Natural killer cell (primary cell): Measurements from ENCODE around the gene UROS. TPM values are rescaled to one million over a fixed set of nuclear protein-coding genes. Genes with fewer than 3 reads are reported as not detected.

Source experiments
- ATAC-seq, 3 donors: fragments of 150-1000 bp in 2 of 3; fragments of 200-7000 bp in 1 of 3; cut with Tn5 transposase; 1 replicate in 1 of 3; 2 replicates in 2 of 3; pipeline ENCODE4 v1.10.0; 2021; ENCODE audit warnings: mild to moderate bottlenecking in 2 of 3, moderate library complexity in 2 of 3
- DNase-seq, 2 donors: peaks; one replicate each; pipeline versions ENCODE4 v3.0.0 to v3.0.0-alpha.2; 2013 to 2021; ENCODE audit warnings: mixed read lengths in 1 of 2
- H3K27ac ChIP-seq: one replicate; pipeline ENCODE4 v1.5.1; 2013; ENCODE audit warnings: mild to moderate bottlenecking, low read length
- H3K27me3 ChIP-seq: one replicate; pipeline ENCODE4 v1.6.1; 2013; ENCODE audit warnings: low read length; ENCODE audit not compliant: control insufficient read depth, insufficient read depth
- H3K36me3 ChIP-seq: one replicate; pipeline ENCODE4 v1.6.1; 2013; ENCODE audit warnings: low read length; ENCODE audit not compliant: control insufficient read depth, insufficient read depth
- H3K4me1 ChIP-seq: one replicate; pipeline ENCODE4 v1.6.1; 2013; ENCODE audit warnings: low read length; ENCODE audit not compliant: control insufficient read depth, insufficient read depth
- H3K4me3 ChIP-seq: one replicate; pipeline ENCODE4 v1.5.1; 2013; ENCODE audit warnings: low read length
- H3K9me3 ChIP-seq: one replicate; pipeline ENCODE4 v1.6.1; 2013; ENCODE audit warnings: low read length; ENCODE audit not compliant: control insufficient read depth, insufficient read depth
- H3K27ac Mint-ChIP-seq, 2 donors: one replicate each; pipeline ENCODE4 v1.8.0; 2022; ENCODE audit warnings: mild to moderate bottlenecking in 2 of 2, mixed read lengths in 2 of 2, moderate library complexity in 1 of 2
- H3K27me3 Mint-ChIP-seq, 2 donors: one replicate each; pipeline ENCODE4 v1.8.0; 2022; ENCODE audit warnings: low read depth in 2 of 2, mixed read lengths in 2 of 2
- H3K36me3 Mint-ChIP-seq: one replicate; pipeline ENCODE4 v1.8.0; 2022; ENCODE audit warnings: mixed read lengths
- H3K4me1 Mint-ChIP-seq, 2 donors: one replicate each; pipeline ENCODE4 v1.8.0; 2022; ENCODE audit warnings: mixed read lengths in 2 of 2
- H3K4me3 Mint-ChIP-seq: one replicate; pipeline ENCODE4 v1.8.0; 2022; ENCODE audit warnings: mild to moderate bottlenecking, moderate library complexity, mixed read lengths
- H3K9me3 Mint-ChIP-seq, 2 donors: one replicate each; pipeline ENCODE4 v1.8.0; 2022; ENCODE audit warnings: mixed read lengths in 2 of 2
- WGBS: methylation state at CpG from one replicate; pipeline ENCODE4 v1.1.7; 2013; ENCODE audit warnings: missing lambda C conversion rate; ENCODE audit not compliant: insufficient coverage; 5-methylcytosine and 5-hydroxymethylcytosine counted together
- intact Hi-C: fragments of 100-400 bp; cut with micrococcal nuclease; formaldehyde crosslinking; loops from one replicate; pipeline ENCODE4 v1.14.2; 2022
- total RNA-seq, 4 donors: library from RNA; stranded (reverse); fragments of 120-200 nt in 1 of 4; gene quantifications; one replicate each; pipeline versions ENCODE4 v1.2.3 to v1.2.4, GENCODE V29; 2013 to 2022
- TF ChIP-seq, protein P1 (sequence below): fragments of 200-600 bp; IDR thresholded peaks from one replicate; pipeline ENCODE4 v1.8.0; 2022; ENCODE audit warnings: antibody characterized with exemption

Gene UROS
- total RNA-seq, 3 donors from 2014 or later (not counting 1 experiment from before 2014, with no cell fraction given) = 29.1 to 42.5 (median 35.2) TPM

DNA sequence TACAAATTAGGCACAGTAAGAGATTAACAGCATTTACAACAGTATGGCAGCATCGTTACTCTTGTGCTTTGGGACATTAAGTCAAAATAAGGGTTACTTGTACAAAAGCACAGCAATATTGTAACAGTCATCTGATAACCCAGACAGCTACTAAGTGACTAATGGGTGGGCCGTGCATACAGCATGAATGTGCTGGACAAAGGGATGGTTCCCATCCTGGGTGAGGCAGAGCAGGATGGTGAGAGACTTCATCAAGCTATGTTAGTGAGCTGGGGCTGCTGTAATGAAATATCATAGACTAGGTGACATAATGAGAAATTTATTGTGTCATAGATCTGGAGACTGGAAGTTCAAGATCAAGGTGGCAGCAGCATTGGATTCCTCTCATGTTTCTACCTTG lies 78.1 kb downstream of the UROS start:
- no peaks in the 10 kb centered on the region for H3K27me3 ChIP-seq
- intact Hi-C loops = no loop called here
- H3K4me3 ChIP-seq = no peak overlapping the region
- H3K36me3 ChIP-seq = peaks cover 90% of the 10 kb centered on the region
- peaks cover 48% of the 10 kb centered on the region for H3K36me3 Mint-ChIP-seq
- H3K27ac Mint-ChIP-seq = no peak overlapping the region
- H3K9me3 ChIP-seq = no peaks in the 10 kb centered on the region
- ATAC-seq (no peak), DNase-seq (no peak)
- WGBS = 97% methylated on average over 2 of the region's 2 CpGs
- no peaks in the 10 kb centered on the region for H3K9me3 Mint-ChIP-seq
- H3K4me3 Mint-ChIP-seq = no peak overlapping the region
- no peaks in the 10 kb centered on the region for H3K4me1 ChIP-seq
- no peak overlapping the region for H3K27ac ChIP-seq
- H3K4me1 Mint-ChIP-seq = peaks cover 5 to 8% of the 10 kb centered on the region in 2 donors
- no peaks in the 10 kb centered on the region for H3K27me3 Mint-ChIP-seq
- TF ChIP-seq, protein P1, sequence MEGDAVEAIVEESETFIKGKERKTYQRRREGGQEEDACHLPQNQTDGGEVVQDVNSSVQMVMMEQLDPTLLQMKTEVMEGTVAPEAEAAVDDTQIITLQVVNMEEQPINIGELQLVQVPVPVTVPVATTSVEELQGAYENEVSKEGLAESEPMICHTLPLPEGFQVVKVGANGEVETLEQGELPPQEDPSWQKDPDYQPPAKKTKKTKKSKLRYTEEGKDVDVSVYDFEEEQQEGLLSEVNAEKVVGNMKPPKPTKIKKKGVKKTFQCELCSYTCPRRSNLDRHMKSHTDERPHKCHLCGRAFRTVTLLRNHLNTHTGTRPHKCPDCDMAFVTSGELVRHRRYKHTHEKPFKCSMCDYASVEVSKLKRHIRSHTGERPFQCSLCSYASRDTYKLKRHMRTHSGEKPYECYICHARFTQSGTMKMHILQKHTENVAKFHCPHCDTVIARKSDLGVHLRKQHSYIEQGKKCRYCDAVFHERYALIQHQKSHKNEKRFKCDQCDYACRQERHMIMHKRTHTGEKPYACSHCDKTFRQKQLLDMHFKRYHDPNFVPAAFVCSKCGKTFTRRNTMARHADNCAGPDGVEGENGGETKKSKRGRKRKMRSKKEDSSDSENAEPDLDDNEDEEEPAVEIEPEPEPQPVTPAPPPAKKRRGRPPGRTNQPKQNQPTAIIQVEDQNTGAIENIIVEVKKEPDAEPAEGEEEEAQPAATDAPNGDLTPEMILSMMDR = no peak

DNA sequence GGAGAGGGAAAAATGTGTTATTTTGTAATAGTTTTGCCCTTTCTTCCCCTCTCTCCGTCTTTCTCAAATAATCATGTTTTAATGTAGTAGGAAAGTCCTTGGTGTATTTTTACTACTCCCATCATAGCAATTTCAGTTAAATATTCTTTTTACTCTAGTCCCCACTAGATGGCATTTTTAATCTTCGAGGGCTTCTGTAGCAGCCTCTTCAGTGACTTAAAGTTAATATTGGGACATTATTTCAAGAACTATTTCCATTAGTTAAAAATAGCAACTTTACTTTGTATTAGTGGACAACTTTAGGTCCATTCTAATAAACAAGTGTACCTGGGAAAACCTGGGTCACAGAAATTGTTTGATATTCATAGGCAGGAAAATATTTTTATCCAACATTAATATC lies 80.6 kb downstream of the UROS start:
- Mint-ChIP-seq H3K27me3 (no peaks in the 10 kb centered on the region), H3K9me3 (no peaks in the 10 kb centered on the region), H3K4me1 (peaks cover 5 to 8% of the 10 kb centered on the region in 2 donors), H3K27ac (no peak overlapping the region), H3K36me3 (peaks cover 54% of the 10 kb centered on the region), H3K4me3 (no peak overlapping the region)
- ATAC-seq (no peak), DNase-seq (no peak)
- no peak overlapping the region for H3K4me3 ChIP-seq
- no CpG with 5 or more reads among the region's 2 CpGs for WGBS
- no peak overlapping the region for H3K27ac ChIP-seq
- TF ChIP-seq, protein P1 = no peak
- H3K36me3 ChIP-seq = peaks cover 92% of the 10 kb centered on the region
- H3K4me1 ChIP-seq = no peaks in the 10 kb centered on the region
- H3K27me3 ChIP-seq = no peaks in the 10 kb centered on the region
- intact Hi-C loops = no loop called here
- H3K9me3 ChIP-seq = no peaks in the 10 kb centered on the region

DNA sequence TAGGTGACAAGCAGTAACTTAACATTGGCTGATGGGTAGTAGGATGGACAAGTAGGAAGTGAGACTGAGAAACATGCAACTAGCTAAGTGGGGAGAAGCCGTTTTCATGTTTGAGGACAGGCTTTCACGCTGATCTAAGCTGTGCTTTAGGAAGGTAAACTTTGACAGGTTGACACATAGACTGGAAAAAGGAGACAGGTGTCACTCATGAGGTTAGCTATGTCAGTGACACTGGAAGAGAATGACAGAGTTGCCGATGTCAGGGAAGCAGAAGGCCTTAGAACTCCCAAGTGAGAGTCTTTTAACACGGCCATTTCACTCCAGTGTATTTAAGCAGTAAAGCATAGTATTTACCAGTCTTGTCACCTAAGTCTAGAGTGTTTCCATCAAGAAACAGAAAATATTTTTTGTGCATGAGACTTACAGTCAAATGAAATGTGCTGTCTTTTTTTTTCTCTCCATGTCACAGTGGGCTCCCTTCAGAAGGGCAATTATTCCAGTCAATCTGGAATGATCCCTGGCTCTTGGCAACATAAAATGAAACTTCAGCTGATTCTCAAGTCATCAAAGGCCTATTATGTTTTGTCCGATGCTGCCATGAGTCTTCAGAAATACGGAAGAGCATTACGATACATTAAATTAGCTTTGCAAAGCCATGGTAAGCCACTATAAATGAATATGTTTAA lies 82.9 kb downstream of the UROS start:
- peaks cover 49% of the 10 kb centered on the region for H3K36me3 Mint-ChIP-seq
- DNase-seq (no peak), ATAC-seq (no peak)
- no peak overlapping the region for H3K27ac ChIP-seq
- TF ChIP-seq, protein P1 = no peak
- H3K4me1 ChIP-seq = no peaks in the 10 kb centered on the region
- 93% methylated on average over 7 of the region's 7 CpGs for WGBS
- H3K27me3 ChIP-seq = no peaks in the 10 kb centered on the region
- no peak overlapping the region for H3K27ac Mint-ChIP-seq
- H3K4me1 Mint-ChIP-seq = peaks cover 5 to 6% of the 10 kb centered on the region in 2 donors
- H3K27me3 Mint-ChIP-seq = no peaks in the 10 kb centered on the region
- intact Hi-C loops = no loop called here
- no peaks in the 10 kb centered on the region for H3K9me3 ChIP-seq
- no peak overlapping the region for H3K4me3 ChIP-seq
- no peaks in the 10 kb centered on the region for H3K9me3 Mint-ChIP-seq
- no peak overlapping the region for H3K4me3 Mint-ChIP-seq
- peaks cover 92% of the 10 kb centered on the region for H3K36me3 ChIP-seq

Other genes with a start within 250 kb of the UROS start
- not detected for gene TEX36, start 140.1 kb downstream of the UROS start, total RNA-seq
- gene EDRF1, start 103.5 kb downstream of the UROS start, total RNA-seq = 10 to 100 TPM; 40.6 to 66.2 (median 57.5) TPM
- gene MMP21, start 47.4 kb downstream of the UROS start, total RNA-seq = under 1 TPM; 0.32 to 0.85 (median 0.35) TPM
- 10 to 100 TPM; 39.3 to 48.2 (median 41.3) TPM for gene BCCIP, start 288 bp upstream of the UROS start, total RNA-seq
- gene DHX32, start 58.0 kb upstream of the UROS start, total RNA-seq = 10 to 100 TPM in 2 of 3 donors, 1 to 10 TPM in 1; 6.9 to 11.9 (median 10.9) TPM
- not detected for gene FANK1, start 73.3 kb upstream of the UROS start, total RNA-seq